HEK293 (cell line): Measurements from ENCODE around the gene ABHD11.

Experiments
- CTCF ChIP-seq: fragments of 450-650 bp; formaldehyde crosslinking; IDR thresholded peaks from 2 replicates; pipeline ENCODE4 v1.5.1; 2016; ENCODE audit warnings: missing biosample characterization, missing genetic modification characterization
- KLF8 ChIP-seq: fragments of 450-650 bp; formaldehyde crosslinking; IDR thresholded peaks from 2 replicates; pipeline ENCODE4 v1.5.1; 2016; ENCODE audit warnings: missing biosample characterization, missing genetic modification characterization
- KLF9 ChIP-seq: fragments of 450-650 bp; formaldehyde crosslinking; IDR thresholded peaks from 2 replicates; pipeline ENCODE4 v1.5.1; 2016; ENCODE audit warnings: missing biosample characterization, missing genetic modification characterization, low read depth
- REPIN1 ChIP-seq: fragments of 450-650 bp; formaldehyde crosslinking; IDR thresholded peaks from 2 replicates; pipeline ENCODE4 v1.5.1; 2017; ENCODE audit warnings: missing biosample characterization, missing genetic modification characterization, low read depth
- ZBTB7A ChIP-seq: fragments of 450-650 bp; formaldehyde crosslinking; IDR thresholded peaks from 2 replicates; pipeline ENCODE4 v1.5.1; 2016; ENCODE audit warnings: low read depth, missing biosample characterization, missing genetic modification characterization
- ZNF214 ChIP-seq: fragments of 450-650 bp; formaldehyde crosslinking; IDR thresholded peaks from 2 replicates; pipeline ENCODE4 v1.5.1; 2017; ENCODE audit warnings: missing biosample characterization, mild to moderate bottlenecking, missing genetic modification characterization, borderline replicate concordance
- ZNF280C ChIP-seq: fragments of 450-650 bp; formaldehyde crosslinking; IDR thresholded peaks from 2 replicates; pipeline ENCODE4 v1.5.1; 2016; ENCODE audit warnings: missing biosample characterization, missing genetic modification characterization
- ZNF302 ChIP-seq: fragments of 450-650 bp; formaldehyde crosslinking; IDR thresholded peaks from 2 replicates; pipeline ENCODE4 v1.5.1; 2016; ENCODE audit warnings: missing biosample characterization, missing genetic modification characterization, low read depth
- ZNF449 ChIP-seq: fragments of 450-650 bp; formaldehyde crosslinking; IDR thresholded peaks from 2 replicates; pipeline ENCODE4 v1.5.1; 2017; ENCODE audit warnings: missing biosample characterization, mild to moderate bottlenecking, missing genetic modification characterization, moderate library complexity
- ZNF664 ChIP-seq: fragments of 450-650 bp; formaldehyde crosslinking; IDR thresholded peaks from 2 replicates; pipeline ENCODE4 v1.5.1; 2016; ENCODE audit warnings: missing biosample characterization, missing genetic modification characterization

- TF ChIP-seq CTCF (tag by site-specific recombination) (no peak), ZNF302 (tag by site-specific recombination) (no peak), ZNF449 (tag by site-specific recombination) (no peak), KLF8 (tag by site-specific recombination) (no peak), ZNF664 (tag by site-specific recombination) (no peak), ZNF214 (no peak), REPIN1 (tag by site-specific recombination) (no peak), ZNF280C (tag by site-specific recombination) (no peak), KLF9 (tag by site-specific recombination) (no peak), ZBTB7A (no peak)
Observed at GRCh38 chr7:73730485-73730884, 8.1 kb downstream of the ABHD11 start.
